Occipital lobe (tissue), 2 donors: ENCODE data around the gene LMAN1. TPM values are rescaled to one million over a fixed set of nuclear protein-coding genes. Genes with fewer than 3 reads are reported as not detected.

ENCODE experiments used
- DNase-seq: peaks from one replicate; lab custom pipeline; 2025; lab: John Stamatoyannopoulos, UW
- total RNA-seq: library from RNA; depleted of rRNA; stranded (reverse); fragments of >200 nt; gene quantifications from one replicate; pipeline ENCODE4 v1.2.3, GENCODE V29; 2014

LMAN1 gene
- total RNA-seq, 1 donor from 2014 or later, result 52.6 TPM

GRCh38 chr18:59303656-59304195, 55.3 kb downstream of the LMAN1 start:
- no peak for DNase-seq

GRCh38 chr18:59303006-59303405, 56.1 kb downstream of the LMAN1 start:
- DNase-seq, result no peak

- no peak for DNase-seq
Observed at GRCh38 chr18:59301929-59302328, 57.1 kb downstream of the LMAN1 start.

- DNase-seq, result no peak
Observed at GRCh38 chr18:59300676-59301285, 58.3 kb downstream of the LMAN1 start.

- DNase-seq, result no peak
Observed at GRCh38 chr18:59298871-59299270, 60.2 kb downstream of the LMAN1 start.

- no peak for DNase-seq
Observed at GRCh38 chr18:59293317-59293716, 65.7 kb downstream of the LMAN1 start.

- no peak for DNase-seq
Observed at GRCh38 chr18:59286341-59286740, 72.7 kb downstream of the LMAN1 start.

GRCh38 chr18:59282341-59282740, 76.7 kb downstream of the LMAN1 start:
- no peak for DNase-seq

- no peak for DNase-seq
Observed at GRCh38 chr18:59279722-59280121, 79.3 kb downstream of the LMAN1 start.

- no peak for DNase-seq
Observed at GRCh38 chr18:59279193-59279592, 79.9 kb downstream of the LMAN1 start.

- DNase-seq, result no peak
Observed at GRCh38 chr18:59278793-59279192, 80.3 kb downstream of the LMAN1 start.

Other genes starting within 250 kb of the LMAN1 start
- 56.0 TPM for gene SEC11C, start 219.4 kb downstream of the LMAN1 start, total RNA-seq
- gene GRP, start 139.1 kb downstream of the LMAN1 start, total RNA-seq, result 9.4 TPM
- not detected for gene RAX, start 85.8 kb downstream of the LMAN1 start, total RNA-seq
- not detected for gene CPLX4, start 40.6 kb downstream of the LMAN1 start, total RNA-seq